SU-DHL-6 (cell line): ENCODE measurements around the gene MZT2B.
"Not testable (repeated sequence)": the region's sequence is repeated elsewhere in the genome, so short reads cannot be mapped to it uniquely, and the experiment has no call there.

Experiments
- CTCF ChIP-seq: fragments of 200-600 bp; sonication (generic); IDR thresholded peaks from one replicate; pipeline ENCODE4 v1.5.1; 2017; ENCODE audit warnings: antibody characterized with exemption, mild to moderate bottlenecking, low read length, moderate library complexity; ENCODE audit not compliant: insufficient read depth, poor library complexity, severe bottlenecking
- EZH2phosphoT487 ChIP-seq: fragments of 200-600 bp; sonication (generic), shearing (Covaris generic); conservative IDR thresholded peaks from 2 replicates; pipeline ENCODE4 v1.6.1; 2018; ENCODE audit warnings: mild to moderate bottlenecking, antibody characterized with exemption, low read length, moderate library complexity, mixed read lengths

- not testable (repeated sequence) for TF ChIP-seq CTCF, EZH2phosphoT487
These were observed 48.8 kb downstream of the MZT2B start for GRCh38 chr2:130230907-130231306.
